ENCODE results near the gene BMPR2.

GRCh38 chr2:202599105-202599504 is 223.0 kb downstream of the BMPR2 start:
- no peak for TF ChIP-seq CHD1 (IDR thresholded peaks at IDR 0.05; ENCODE audit: low read depth, low read length)
- TF ChIP-seq SRF (IDR thresholded peaks at IDR 0.05; ENCODE audit: low read depth, low read length): no peak
- TF ChIP-seq RAD21 (IDR thresholded peaks at IDR 0.05 in 1 of 2, conservative IDR thresholded peaks at IDR 0.05 in 1 of 2; ENCODE audit: low read depth in 2 of 2, low read length in 2 of 2): no peak
- TF ChIP-seq CTCF (IDR thresholded peaks at IDR 0.05; ENCODE audit: control extremely low read depth in 1 of 3, insufficient read depth in 1 of 3, low read depth in 1 of 3, low read length in 3 of 3): no peak
- TF ChIP-seq POLR2A (IDR thresholded peaks at IDR 0.05; ENCODE audit: control extremely low read depth in 1 of 2, low read depth in 2 of 2, low read length in 2 of 2): no peak
- no peak for TF ChIP-seq RFX5 (IDR thresholded peaks at IDR 0.05; ENCODE audit: borderline replicate concordance, low read depth, low read length)
- no peak for TF ChIP-seq POLR2AphosphoS5 (IDR thresholded peaks at IDR 0.05; ENCODE audit: low read depth, low read length)
- TF ChIP-seq SIN3A (conservative IDR thresholded peaks at IDR 0.05 in 1 of 2, IDR thresholded peaks at IDR 0.05 in 1 of 2; ENCODE audit: low read depth in 1 of 2, low read length in 2 of 2): no peak
- no peak for TF ChIP-seq BRCA1 (IDR thresholded peaks at IDR 0.05; ENCODE audit: low read depth, low read length)
- no peak for TF ChIP-seq MAX (IDR thresholded peaks at IDR 0.05)
- TF ChIP-seq CEBPB (IDR thresholded peaks at IDR 0.05; ENCODE audit: low read depth, low read length): no peak
- TF ChIP-seq CHD2 (IDR thresholded peaks at IDR 0.05; ENCODE audit: low read length): no peak
- TF ChIP-seq CREB1 (IDR thresholded peaks at IDR 0.05): no peak
- no peak for TF ChIP-seq TAF1 (IDR thresholded peaks at IDR 0.05; ENCODE audit: low read depth, low read length)
